GM12801 (cell line): Measurements from ENCODE around the gene REV1.

Experiments
- CTCF ChIP-seq: IDR thresholded peaks from one replicate; pipeline ENCODE4 v1.5.1; 2011; ENCODE audit warnings: control low read depth; ENCODE audit not compliant: insufficient read length; ENCODE audit errors: extremely low read depth

The REV1 gene

GRCh38 chr2:99512181-99512591, 22.4 kb upstream of the REV1 start:
- no peak for TF ChIP-seq CTCF

- TF ChIP-seq CTCF: no peak
These were observed 19.6 kb upstream of the REV1 start for GRCh38 chr2:99509387-99509786.

DNA sequence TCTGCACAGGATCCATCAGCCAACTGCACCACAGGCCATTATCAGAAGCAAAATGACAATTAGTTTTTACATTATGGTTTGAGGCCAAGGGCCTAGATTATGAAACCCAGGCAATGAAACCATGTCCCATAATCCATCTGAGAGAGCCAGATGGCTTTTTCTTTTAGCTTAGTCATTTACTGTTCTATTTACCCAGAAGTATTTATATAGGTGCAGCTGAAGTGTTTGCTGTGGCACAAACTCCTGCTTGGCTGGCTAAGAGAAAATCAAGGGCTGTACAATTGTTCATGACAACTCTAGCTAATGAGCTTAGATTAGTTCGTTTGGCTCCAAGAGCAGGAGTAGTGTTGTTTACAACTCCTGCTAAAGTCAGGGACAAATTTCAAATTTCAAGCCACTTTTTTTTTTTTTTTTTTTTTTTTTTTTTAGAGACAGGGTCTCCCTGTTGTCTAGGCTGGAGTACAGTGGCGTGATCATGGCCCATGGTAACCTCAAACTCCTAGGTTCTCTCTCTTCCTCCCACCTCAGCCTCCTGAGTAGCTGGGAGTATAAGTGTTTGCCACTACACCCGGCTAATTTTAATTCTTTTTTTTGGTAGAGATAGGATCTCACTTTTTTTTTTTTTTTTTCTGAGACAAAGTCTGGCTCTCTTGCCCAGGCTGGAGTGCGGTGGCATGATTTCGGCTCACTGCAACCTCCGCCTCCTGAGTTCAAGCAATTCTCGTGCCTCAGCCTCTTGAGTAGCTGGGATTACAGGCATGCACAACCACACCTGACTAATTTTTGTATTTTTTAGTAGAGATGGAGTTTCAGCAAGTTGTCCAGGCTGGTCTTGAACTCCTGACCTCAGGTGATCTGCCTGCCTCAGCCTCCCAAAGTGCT, 18.4 kb upstream of the REV1 start:
- TF ChIP-seq CTCF: no peak

DNA sequence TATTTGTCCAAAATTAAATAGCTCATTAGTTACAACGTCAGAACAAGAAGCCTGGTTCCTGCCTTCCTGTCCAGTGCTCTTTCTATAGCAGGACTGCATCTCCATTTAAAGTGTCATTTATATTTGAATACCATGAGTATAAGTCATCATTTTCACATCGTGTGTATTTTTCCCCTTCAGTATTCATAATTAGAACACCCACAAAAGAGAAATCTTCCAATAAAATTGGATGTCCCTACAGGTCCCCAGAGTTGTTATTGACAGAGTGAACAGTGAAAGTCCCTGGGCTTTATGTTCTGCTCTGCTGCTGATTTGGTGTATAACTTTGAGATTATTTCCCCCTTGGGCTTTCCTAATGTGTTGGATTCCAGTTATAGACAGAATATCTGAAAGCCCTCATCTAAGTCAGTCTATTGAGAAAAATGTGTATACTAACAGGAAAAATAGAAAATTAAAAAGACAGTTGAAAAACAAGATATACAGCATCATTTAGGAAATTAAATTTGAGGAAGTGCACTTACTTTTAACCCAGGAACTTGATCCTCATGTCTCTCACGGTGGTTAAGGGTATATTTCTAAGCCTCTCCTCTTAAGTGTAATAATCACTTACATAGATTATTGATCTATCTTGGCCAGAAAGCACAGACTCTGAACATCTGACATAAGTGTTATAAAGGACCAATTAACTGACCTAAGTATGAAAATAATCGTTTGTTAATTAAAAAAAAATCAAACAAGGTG, 15.2 kb upstream of the REV1 start:
- TF ChIP-seq CTCF: no peak

GRCh38 chr2:99496021-99496420, 6.2 kb upstream of the REV1 start:
- TF ChIP-seq CTCF: no peak

DNA sequence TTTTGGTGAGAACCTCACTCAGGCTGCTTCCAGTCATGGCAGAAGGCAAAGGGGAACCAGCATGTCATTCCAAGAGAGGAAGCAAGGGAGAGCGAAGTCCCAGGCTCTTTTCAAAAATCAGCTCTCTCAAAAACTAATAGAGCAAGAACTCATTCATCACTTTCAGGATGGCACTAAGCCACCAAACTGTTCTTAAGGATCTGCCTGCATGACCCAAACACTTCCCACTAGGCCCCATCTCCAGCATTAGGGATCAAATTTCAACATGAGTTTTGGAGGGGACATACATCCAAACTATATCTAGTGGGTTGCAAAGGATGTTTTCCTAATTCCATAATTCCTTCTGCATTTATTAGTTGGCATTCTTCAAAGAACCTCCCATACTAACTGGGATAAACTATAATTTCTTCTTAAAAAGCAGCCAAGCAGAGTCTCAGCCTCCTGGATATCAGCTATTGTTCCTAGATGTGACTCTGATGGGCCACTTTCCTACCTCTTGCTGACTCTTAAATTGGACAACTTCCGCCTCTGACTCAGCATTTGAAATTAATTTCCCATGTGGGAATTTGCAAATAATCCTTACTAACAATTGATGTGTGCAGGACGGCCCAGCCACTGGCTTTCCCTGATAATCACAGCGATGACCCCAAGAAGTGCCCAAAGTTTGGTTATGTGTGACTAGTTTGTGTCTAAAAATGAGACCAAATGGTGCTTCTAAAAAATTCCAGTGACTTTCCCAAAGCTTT, 5.5 kb upstream of the REV1 start:
- no peak for TF ChIP-seq CTCF

DNA sequence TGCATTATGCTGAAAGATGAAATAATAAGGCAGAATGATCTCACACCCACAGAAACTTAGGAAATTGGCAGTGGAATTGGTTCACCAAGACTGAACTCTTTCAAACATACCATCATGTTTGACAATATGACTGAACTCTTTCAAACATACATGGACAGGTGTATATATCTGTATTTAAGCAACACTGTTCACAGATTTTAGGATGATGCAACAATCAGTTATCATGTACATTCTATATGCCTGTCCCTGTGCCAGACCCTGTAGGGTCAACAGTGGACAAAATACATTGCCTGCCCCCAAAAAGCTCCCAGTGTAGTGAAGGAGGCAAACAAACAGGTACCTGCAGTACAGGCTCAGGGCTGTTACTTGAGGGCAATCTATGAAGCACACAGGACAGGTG, 2.9 kb upstream of the REV1 start:
- no peak for TF ChIP-seq CTCF
